Limb (tissue), 2 donors: ENCODE results near the gene GDPD2.

ENCODE experiments used
- DNase-seq, 2 donors: peaks; one replicate each; pipeline ENCODE4 v3.0.0-alpha.2; 2016; ENCODE audit errors: extremely low spot score in 2 of 2

GDPD2 gene

DNA sequence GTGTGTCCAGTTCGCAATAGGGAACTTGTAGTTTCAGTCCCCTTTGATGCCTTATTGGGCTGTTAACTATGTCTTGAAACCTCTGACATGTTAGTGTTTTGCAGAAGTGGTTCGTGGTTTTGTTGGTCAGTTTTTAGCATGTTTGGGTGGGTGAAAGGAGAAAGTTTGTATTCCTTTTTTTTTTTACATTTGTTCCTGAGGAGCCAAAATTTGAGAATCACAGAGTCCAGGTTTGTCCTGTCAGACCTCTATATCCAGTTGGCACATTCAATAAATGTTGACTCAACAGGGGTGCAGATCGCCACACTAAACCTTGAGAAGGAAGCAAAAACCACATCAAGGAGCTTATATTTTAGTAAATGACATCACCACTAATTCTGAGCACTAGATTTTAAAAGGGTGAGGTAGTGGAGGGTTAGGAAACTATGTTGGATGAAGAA is 47.8 kb downstream of the GDPD2 start:
- no peak for DNase-seq

DNA sequence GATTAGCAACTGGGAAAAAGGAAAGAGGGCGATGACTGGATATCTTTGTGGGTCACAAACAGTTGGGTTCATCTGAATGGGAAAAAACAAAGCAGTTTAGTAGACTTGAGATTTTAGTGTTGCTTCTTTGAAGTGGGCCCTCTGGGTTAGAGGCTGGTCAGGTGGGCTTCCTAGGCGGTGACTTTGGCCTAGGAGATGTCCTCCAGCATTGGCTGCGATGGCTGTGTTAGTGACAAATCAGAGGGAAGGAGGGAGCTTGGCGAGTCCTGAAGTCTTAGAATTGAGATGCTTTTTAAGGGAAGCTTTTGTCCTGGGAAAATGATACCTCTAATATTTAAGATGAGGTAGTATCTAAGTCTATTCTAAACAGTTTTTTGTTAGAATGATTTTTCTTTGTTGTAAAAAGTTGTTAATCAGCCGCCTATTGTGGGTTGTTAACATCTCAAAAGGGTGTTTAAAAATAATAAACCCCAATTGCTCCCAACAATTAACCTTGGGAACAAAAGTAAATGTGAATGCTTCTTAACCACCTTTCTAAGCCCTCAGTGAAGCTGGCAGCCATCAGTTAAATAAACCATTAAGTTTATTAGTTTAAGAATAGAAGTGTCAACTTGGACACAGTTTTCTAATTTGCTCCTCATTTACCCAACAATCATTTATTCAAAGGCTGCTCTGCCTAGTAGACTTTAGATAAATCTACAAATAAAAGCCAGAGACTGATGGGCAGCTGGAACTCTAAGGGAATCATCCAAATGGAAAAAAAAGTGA is 53.2 kb downstream of the GDPD2 start:
- no peak for DNase-seq

DNA sequence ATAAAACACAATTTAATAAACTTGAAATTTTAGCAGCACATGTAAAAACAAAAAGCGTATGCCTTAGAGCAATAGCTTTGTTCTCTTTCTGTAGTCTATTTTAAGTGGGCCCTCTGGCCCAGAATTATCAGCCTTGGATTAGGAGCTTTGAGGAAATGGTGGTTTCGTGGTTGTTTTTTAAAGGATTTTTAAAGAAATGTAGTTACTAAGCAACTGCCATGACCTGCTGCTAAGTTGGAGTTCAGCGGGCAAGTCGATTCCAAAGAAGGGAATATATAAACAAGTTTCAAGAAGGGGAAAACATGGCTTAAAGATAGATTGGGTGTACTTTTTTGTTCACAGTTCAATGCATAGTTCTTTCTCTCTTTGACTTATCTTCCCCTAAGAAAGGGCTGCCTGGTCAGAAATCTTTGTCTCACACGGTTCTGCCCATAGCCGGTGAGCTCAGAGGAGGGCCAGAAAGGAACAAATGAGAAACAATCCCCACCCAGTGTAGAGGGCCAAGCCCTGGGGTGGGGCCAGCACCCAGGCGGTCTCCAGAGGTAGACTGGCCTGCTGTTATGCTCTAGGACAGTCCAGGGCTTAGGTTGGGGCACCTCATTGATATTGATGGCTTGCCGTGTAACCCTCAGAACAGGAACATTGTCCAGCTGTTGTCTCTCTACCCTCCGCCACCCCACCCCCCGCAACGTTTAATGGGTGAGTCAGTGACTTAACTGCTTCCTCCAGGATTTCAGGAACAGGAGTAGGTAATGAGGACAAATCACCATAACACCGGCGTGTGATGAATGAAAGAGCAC is 54.0 kb downstream of the GDPD2 start:
- DNase-seq: peak in 1 of 2 donors; percentile 5

DNA sequence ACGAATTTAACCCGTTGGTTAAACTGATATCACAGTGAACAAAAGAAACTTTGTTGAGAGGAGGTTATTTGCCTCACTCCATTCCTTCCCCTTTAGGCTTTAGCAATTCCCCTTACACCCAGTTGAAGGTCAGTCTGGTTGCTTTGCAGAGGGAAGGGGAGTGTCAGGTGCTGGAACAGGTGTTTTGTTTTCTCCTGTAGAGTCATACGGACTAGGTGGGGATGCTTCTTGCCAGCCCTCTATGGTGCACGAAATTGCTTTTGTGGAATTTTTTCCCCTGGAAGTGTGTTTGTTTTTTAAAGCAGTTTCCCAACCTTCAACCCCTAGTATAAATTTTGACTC is 54.6 kb downstream of the GDPD2 start:
- no peak for DNase-seq

DNA sequence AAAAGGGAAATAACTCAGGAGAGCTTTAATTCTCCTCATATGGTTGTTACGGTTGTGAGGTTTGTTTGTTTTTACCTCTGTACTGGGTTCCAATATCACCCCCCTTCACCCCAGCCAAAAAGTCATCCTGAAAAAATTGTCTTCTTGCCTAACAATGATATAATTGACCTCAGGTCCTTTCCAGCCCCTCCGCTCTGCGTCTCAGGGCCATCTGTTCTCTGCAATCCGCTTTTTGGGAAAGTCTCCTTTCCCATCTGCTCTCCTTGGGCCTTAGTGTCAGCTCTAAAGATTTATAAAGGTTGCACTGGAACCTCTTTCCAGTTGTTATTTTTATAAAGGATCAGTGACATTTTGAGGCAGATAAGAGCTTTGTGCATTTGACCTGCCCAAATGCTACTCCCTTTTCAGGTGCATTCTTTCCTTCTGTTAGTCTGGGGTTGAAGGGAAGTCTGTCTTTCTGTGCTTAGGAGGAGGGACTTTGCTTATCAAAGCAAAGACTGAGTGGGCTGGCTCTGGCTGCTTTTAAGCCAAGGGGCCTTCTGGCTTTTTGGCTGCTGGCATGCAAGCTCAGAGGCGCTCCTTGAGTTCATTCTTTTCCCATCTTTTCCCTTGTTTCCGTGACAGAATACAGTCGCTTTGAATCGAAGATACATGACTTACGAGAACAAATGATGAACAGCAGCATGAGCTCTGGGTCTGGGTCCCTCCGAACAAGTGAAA is 55.6 kb downstream of the GDPD2 start:
- no peak for DNase-seq

DNA sequence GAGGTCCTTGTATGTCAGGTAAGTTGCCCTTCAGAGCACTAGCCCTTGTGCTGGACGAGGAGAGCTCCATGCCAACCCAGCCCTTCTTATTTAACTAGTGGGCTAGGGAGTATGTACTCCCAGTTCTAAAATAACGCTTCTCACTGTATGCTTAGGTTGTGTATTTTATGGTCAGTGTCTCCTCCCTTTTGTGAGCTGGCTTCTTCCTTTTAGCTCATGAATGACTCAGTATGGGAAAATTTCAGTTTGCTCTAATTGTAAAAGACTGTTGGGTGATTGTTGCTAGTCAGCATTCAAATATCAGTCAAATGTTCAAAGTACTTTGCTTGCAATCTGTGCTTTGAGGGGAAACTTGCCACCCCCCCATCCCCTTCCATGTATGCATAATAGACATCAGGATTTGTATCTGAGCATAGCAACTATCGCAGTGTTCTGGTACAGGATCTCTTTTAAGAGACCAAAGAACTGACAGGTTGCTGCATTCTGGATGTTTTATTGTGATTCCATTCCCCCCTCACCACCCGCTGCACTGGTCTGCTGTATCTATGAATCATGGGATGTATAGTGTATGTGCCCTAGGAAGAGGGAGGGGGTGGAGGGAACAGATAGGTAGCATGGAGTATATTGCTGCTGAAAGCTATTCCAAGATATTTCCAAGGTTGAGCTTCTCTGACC is 56.3 kb downstream of the GDPD2 start:
- DNase-seq: no peak

DNA sequence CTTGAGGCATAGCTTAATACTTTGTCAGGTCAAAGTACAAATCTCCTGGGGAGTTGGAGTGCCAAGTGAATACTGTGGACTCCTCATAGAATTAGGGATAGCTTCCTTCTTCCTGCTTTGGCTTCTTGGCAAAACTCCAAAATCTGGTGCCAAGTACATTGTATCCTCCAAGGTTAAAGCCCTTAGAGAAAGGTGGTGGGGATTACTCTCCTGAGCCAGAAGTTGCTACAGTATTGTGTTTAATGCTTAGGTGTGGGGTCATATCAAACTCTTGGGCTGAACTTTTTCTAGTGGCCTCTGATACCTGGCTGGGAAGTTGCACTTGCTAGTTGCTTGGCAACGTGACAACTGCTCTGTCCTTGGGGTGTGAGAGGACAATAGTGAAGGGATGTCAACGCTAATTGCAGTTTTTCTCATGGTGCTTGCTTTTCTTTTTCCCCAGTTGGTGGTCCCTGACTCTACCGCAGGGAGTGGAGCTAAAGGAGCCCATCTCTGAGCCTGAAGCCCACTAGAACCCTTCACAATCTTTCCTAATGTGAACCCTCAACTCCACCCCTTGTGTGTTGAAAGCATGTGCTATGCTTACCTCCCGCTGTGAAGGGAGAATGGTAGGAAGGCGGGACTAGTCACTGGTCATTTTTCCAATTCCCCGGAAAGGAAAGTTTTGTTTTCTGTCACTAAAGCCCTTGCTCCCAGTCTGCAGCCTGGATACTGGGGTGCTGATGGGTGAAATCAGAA is 57.0 kb downstream of the GDPD2 start:
- no peak for DNase-seq

DNA sequence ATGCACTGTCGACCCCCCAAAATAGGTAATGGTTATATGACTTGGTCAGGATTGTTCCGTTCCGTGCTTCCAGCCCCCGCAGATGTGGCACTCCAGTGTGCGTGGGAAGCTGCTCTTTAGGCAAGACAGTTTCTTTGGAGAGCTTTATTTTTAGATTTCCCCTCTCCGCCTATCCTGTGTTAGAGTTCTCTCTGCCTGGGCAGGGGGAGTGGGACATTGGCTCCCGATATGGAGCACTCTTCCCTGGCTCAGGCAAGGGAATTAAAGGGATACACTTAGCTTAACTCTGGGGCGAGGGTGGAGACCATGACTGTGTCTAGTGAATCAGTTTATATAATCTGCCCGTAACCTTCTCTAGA is 57.5 kb downstream of the GDPD2 start:
- no peak for DNase-seq

DNA sequence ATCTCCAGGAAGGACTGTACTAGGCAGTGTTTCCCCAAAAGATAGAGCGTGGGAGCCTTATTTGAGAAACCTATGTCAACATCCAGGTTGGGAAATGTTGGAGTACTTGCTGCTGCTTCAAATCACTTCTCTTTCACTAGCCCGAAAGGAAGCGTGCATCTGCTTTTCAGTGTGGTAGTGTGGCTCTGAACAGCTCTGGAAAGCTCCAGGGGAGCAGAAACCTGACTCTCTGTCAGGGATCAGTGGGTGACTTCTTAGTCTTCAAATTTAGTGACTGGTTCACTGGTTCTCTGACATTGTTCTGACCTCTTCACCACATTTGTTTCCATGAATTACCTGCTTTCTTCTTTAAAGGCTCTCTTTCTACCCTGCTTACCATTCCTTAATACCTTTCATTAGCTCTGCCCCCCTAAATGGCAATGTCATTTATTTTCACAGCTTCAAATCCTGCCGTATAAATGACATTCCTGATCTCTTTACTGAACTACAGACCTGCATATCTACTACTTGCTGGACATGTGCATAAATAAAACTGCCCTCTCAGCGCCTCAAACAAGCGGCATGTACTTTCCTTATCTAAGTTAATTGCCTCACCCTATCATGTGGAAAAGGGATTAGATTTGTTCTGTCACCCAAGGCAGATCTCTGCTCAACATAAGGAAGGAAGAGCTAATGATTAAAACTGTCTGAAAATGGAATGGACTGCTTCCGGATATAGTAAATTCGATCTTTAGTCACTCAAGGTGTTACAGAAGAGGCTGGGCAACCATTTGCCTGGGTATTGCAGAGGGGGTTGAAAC is 58.6 kb downstream of the GDPD2 start:
- no peak for DNase-seq

DNA sequence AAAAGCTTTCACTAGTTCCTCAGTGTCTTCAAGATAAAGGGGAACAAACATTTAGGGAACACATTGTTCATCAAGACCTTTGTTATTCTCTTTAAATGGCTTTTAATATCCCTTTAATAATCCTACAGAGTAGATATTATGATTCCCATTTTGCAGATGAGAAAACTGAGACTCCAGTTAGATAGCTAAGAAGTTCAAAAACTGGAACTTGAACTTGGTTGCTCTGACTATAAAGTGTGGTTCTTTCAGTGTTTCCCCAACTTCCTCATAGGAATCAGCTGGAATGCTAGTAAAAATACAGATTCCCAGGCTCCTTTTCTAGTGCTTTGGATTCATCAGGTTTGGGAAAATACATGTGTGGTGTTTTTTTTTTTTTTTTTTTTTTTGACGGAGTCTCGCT is 59.2 kb downstream of the GDPD2 start:
- no peak for DNase-seq
